Adipose tissue (tissue), 3 donors: Measurements from ENCODE around the gene KNOP1. TPM values are rescaled to one million over a fixed set of nuclear protein-coding genes. Genes with fewer than 3 reads are reported as not detected.

Source experiments
- H3K27ac ChIP-seq: one replicate; pipeline ENCODE4 v1.5.1; 2013; ENCODE audit warnings: low read depth, low read length
- WGBS, 3 donors: extraction: QIAGEN DNeasy Blood & Tissue Kit; methylation state at CpG; one replicate each; pipeline ENCODE4 v1.1.7; 2013; 5-methylcytosine and 5-hydroxymethylcytosine counted together
- polyA plus RNA-seq, 3 donors: library from polyadenylated mRNA; stranded (reverse); fragments of 200-250 nt; gene quantifications; one replicate each; pipeline ENCODE4 v1.2.3, GENCODE V29; 2013
- donor health status: healthy with polysubstance abuse.
- donor health status: Bipolar disorder and iron deficiency.
- donor health status: healthy.

The KNOP1 gene, protein sequence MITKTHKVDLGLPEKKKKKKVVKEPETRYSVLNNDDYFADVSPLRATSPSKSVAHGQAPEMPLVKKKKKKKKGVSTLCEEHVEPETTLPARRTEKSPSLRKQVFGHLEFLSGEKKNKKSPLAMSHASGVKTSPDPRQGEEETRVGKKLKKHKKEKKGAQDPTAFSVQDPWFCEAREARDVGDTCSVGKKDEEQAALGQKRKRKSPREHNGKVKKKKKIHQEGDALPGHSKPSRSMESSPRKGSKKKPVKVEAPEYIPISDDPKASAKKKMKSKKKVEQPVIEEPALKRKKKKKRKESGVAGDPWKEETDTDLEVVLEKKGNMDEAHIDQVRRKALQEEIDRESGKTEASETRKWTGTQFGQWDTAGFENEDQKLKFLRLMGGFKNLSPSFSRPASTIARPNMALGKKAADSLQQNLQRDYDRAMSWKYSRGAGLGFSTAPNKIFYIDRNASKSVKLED
- polyA plus RNA-seq, result 10 to 100 TPM in 1 of 3 donors, 1 to 10 TPM in 2; 5.9 to 10.9 (median 10.0) TPM

DNA sequence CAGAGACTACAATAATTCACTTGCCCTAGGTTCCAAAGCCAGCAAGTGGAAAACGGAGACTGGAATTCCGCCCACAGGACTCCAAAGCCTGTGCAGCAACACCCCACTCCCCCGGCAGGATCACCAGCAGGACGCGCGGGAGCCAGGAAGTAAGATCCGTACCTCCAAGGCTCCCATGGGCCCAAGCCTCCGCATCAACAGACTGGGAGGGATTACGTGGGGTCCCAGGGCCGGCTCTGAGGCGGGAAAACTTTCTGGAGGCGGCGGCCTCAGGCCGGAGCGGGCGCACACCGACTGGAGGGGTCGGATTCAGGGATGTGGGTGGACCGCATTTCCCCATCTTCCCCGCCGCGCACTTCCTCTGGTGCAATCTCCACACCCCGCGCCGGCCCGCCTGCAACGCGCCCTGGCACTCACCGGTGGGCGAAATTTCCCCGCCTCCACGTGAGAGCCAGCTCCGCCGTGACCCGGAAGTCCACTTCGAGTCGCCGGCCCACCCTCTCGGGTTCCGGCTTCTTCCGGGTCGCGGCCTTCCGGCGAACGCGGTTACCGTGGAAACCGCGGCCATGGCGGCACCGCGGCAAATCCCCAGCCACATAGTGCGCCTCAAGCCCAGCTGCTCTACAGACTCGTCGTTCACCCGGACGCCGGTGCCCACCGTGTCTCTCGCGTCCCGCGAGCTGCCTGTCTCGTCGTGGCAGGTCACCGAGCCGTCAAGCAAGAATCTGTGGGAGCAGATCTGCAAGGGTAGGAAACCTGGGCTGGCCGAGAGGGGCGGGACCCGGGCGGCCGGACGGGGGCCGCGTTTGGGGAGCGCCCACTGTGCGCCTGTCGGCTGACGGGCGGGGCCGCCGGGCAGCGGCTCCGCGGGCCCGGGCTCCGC is at the start of gene KNOP1, which contains the start of gene IQCK:
Gene KNOP1, minus strand, starts transcription at position 487 of the 883 bp plus-strand sequence. CDS start 3,192 bp downstream, outside the sequence.
Gene IQCK, plus strand, starts transcription at position 531 of the 883 bp plus-strand sequence. Its CDS starts 36 bp downstream, at position 567.
- H3K27ac ChIP-seq, result no peak within 1 kb of the TSS
- whole genome bisulfite sequencing, 3 donors, result 0% methylated on average over 85 to 88 of the region's 88 CpGs

DNA sequence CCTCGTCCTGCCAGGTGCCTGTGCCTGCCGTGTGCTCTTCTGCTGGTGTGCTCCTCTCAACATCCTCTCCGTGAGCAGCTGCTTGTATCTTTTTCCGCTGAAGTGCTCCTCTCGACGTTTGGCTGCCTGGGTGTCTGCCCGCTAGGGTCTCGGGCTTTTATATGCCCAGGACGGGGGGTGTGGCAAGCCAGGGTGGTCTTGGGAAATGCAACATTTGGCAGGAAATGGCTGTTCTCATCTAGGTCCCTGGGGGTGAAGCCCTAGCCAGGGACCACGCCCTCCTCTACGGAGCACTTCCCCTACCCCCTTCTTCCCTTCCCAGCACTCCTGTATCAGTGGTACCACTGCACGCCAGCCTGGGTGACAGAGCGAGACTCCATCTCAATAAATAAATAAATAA is 49.5 kb upstream of the KNOP1 start:
- WGBS, 3 donors, result 79 to 90% (median 81%) methylated on average over 13 of the region's 13 CpGs
- no peak overlapping the region for H3K27ac ChIP-seq

DNA sequence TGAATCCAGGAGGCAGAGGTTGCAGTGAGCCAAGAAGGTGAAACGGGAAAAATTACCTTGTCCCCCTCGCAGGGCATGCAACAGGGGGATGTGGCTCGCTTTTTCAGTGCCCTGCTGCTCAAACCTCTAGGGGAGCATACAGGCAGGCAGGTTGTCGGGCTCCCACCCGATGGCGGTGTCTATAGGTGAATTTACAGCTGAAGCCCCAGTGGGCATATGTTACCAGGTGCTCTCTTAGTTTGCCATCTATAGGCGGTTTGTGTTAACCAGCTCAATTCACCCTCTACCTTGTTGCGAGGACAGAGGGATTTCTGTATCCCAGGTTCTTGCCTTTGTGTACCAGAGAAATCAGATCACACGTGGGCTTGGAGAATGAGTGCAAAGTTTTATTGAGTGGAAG is 49.0 kb upstream of the KNOP1 start:
- no peak overlapping the region for H3K27ac ChIP-seq
- WGBS, 3 donors, result 96 to 97% (median 97%) methylated on average over 9 of the region's 9 CpGs

DNA sequence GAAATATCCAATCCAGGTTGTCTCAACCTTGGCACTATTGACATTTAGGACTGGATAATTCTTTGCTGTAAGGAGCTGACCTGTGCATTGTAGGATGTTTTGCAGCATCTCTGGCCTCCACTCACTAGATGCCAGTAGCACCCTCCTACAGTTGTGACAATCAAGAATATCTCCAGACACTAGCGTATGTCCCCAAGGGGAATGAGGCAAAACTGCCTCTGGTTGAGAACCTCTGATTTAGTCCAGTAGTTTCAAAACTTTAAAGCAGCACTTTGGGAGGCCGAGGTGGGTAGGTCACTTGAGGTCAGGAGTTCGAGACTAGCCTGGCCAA is 48.5 kb upstream of the KNOP1 start:
- WGBS, 3 donors, result 85 to 96% (median 93%) methylated on average over 3 of the region's 3 CpGs
- H3K27ac ChIP-seq, result no peak overlapping the region

DNA sequence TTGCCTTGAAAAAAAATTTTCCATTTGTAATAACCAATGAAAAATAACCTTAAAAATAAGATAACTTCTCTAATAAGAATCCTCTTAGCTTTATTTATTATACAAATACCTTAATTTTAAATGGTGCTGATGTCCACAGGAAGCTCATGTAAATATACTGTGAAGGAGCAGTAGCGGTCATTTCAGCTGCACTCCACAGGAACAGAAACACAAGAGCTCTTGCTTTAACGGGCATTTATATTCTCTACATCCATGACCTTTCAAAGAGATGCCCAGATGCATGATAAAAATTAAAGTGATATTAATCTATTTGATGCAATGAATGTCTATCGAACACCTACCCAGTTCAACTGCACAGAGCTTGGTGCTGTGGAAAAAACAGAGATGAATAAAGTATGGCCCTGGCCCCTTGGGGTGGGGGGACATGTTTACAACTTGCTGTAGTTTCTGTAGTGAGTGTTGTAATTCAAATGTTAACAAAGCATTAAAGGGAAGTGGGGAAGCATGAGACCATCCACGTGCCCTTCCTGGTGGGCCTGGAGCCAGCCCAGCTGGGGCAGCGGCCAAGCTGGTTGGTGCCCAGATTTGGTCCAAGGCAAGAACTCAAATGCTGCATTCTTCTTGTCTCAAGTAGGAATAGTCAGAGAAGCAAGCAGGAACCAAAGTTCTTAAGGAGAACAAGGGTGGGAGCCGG is 48.0 kb upstream of the KNOP1 start:
- H3K27ac ChIP-seq, result no peak overlapping the region
- WGBS, 3 donors, result 50 to 69% (median 55%) methylated on average over 6 of the region's 6 CpGs

DNA sequence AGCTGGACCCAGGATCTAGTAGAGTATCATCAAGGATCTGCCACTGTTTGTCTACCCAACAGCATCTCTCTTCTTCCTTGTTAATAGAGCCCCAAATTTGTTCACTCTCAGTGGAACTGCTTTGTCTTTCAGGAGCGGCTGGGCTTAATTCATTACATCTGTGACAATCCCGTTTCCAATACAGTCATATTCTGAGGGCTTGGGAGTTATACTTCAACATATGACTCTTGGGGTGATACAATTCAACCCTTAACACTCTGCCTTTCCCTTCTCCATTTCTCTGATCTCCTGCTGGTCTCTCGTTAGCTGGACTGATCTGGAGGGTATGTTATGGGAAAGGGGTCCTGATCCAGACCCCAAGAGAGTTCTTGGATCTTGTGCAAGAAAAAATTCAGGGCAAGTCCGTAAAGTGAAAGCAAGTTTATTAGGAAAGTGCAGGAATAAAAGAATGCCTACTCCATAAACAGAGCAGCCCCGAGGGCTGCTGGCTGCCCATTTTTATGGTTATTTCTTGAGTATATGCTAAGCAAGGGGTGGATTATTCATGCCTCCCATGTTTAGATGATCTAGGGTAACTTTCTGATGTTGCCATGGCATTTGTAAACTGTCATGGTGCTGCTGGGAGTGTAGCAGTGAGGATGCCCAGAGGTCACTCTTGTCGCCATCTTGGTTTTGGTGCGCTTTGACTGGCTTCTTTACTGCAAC is 42.5 kb upstream of the KNOP1 start:
- no peak overlapping the region for H3K27ac ChIP-seq
- 82 to 97% (median 87%) methylated on average over 7 of the region's 7 CpGs for WGBS, 3 donors

DNA sequence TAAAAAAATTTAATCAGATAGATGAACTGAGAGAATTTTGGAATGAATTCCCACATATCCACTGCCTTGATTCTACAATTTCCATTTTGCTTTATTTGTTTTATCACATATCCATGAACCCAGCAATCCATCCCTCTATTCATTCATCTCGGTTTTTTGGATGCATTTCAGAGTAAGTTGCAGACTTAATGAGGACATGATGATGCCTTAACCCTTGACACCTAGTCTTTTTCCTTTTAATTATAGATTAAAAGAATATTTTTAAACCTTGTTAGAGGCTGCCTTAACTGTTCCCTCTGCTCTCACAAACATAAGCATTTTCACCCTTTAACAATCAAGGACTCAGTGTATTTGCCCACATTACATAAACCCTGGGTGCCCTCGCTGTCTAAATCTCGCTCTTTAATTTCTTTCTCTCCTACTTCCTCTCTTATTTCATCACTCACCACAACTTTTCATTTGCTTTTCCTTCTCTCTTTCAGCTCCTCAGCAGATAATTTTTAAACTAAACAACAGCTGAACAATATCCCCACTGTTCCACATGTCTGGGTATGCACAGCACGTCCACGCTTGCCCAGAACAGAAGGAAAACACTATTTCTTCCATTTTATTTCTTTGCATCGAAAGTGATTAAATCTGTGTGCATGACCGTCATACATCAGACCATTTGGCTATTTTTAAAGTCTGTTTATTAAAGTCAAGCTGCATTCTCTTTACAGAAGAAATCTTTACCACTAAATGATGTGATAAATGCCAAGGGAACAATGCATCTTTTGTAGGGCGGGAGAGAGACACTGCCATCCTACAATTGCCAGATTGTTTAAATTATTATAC is 40.0 kb upstream of the KNOP1 start:
- no peak overlapping the region for H3K27ac ChIP-seq
- 61 to 64% (median 64%) methylated on average over 8 of the region's 8 CpGs for WGBS, 3 donors

DNA sequence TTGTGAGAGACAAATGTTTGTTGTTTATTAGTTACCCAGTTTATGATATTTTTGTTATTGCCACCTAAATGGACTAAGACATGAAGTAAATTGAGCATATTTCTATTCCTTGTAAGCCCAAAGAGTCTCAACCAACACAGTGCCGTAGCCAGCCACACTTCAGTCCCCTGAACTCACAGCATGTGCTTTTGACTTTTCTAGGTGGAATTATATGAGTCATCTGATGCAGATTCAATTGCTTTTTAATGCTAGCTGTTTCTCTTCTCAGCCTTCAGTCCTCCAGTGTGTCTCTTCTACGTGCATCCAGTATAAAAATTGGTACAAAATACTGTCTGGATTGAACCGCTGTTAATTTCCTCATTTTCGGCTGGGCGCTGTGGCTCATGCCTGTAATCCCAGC is 39.0 kb upstream of the KNOP1 start:
- no peak overlapping the region for H3K27ac ChIP-seq
- WGBS, 3 donors, result 93 to 97% (median 96%) methylated on average over 5 of the region's 5 CpGs

DNA sequence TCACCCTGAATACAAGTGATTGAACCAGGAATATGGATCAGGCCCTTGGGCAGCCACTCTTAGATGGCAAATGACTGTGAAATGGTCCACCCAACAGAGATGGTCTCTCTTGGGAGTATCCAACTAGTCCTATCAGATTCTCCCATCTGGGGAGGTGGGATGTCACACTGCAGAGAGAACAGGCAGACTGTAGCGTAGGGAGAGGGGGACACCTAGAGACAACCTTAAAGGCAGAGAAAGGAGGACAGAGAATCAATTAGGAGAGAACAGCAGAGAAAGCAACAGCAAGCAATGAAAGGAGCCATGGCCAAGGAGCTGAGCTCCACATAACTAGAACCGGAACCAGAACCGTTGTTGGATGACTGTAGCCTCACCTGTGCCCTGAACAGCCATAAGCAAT is 37.2 kb upstream of the KNOP1 start:
- H3K27ac ChIP-seq, result no peak overlapping the region
- WGBS, 3 donors, result 91 to 100% (median 98%) methylated on average over 3 of the region's 3 CpGs

DNA sequence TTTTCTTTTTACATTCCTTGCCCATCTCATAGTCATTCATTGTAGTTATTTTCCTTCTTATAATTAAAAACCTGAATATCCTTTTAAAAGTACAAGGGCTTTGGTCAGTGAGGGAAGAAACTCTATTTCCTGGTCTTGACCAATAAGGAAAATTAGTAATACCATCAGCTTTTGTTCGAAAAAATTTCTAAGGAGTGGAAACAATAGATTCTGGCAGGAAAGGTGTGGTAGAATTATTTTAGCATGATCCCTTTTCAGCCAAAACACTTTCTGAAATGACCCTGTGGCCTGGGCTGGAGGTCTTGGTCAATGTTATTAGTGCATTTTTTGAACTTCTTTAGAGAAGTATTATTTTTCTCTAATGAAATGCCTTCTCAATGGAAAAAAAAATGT is 36.6 kb upstream of the KNOP1 start:
- no peak overlapping the region for H3K27ac ChIP-seq
- WGBS, 3 donors, result 59 to 64% (median 61%) methylated on average over 1 of the region's 1 CpG

DNA sequence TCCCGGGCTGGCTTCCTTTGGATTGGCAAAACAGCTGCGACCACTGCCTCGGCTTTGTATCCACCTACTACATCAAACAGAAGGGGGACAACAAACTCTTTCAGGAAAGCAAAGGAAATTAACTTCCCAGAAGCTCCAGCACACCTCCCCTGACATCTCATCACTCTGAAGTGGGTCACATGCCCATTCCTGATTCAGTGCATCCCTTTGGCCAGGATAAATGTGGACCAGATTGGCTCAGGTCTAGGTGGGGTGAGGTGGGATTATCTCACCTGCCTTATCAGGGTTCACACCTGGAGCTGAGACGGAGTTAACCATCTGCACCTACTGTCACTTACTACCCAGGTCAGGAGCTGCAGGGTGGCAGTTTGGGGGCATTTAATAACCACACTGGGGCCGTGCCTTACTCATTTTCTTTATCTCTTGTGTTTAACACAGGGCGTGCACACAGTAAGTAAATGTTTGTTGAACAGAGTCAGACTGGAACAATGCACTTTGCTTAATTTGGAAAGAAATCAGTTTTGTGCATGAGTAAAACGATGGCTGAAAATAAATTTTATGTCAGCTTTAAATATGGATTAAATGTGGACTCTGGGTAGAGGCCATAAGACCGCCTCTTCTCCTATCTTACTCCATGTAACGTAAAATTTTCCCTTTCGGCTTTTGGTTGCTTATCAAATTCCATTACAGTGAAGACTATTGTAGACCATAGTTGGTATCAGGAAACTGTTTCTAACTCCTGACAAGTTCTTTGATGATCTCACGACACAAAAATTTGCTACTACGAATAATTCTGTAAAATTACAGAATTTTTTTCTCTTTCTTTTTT is 36.0 kb upstream of the KNOP1 start:
- H3K27ac ChIP-seq, result no peak overlapping the region
- WGBS, 3 donors, result 31 to 62% (median 62%) methylated on average over 12 of the region's 12 CpGs

DNA sequence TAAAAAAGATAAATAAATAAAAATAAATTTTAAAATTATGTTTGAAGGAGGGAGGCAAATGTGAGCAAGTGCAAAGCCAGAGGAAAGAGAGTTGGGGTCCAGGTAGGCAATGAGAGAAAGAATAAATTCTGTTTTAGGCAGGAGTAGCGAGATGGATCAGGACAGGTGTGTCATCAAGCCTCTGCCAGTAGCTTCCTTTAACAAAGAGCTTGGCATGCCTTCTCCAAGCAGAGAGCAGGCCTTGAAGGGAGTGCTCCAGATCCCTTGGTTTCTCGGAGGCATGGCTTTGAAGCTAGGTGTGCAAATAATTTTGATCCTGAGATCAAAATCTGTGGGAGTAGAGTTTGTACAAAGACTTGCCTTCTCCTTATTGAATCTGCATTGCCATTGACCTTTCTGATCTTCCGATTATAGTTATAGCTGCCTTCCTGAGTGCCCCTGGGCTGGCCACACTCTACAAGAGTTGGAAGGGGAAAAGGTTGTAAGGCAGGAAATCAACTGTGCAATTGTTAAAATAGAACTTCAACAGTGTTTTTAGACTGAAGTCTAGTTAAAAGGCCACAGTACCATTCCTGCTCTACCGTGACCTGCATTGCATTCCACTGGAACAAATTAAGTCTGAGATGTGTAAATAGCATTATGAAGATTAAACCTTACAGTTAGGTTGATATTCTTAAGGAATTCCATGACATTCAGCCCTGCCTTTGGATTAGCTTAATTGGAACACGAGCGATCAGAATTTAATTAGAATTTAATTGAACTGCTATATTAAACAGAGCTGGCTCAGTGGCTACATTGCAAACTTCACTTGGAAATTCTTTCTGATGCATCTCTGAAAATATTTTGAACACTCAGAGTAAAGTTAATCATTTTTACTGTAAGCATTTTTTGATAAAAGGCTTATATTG is 33.7 kb upstream of the KNOP1 start:
- WGBS, 3 donors, result 71 to 77% (median 71%) methylated on average over 6 of the region's 6 CpGs
- no peak overlapping the region for H3K27ac ChIP-seq

DNA sequence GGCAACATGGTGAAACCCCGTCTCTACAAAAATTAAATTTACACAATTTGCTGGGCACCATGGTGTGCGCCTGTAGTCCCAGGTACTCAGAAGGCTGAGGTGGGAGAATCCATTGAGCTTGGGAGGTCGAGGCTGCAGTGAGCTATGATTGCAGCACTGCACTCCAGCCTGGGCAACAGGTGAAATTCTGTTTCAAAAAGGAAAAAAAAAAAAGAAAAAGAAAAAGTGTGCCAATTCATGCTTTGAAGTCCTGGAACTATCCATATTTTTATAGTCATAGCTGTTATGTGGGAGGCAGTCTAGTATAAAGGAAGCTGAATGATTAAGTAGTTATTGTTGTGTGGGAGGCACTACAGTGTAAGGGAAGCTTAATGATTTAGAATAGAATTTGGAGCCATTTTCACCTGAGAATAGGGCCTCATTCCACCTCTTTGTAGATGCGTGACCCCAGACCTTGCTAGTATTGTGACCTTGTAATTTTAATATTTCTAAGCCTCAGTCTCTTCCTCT is 31.6 kb upstream of the KNOP1 start:
- no peak overlapping the region for H3K27ac ChIP-seq
- whole genome bisulfite sequencing, 3 donors, result 79 to 87% (median 85%) methylated on average over 4 of the region's 4 CpGs

DNA sequence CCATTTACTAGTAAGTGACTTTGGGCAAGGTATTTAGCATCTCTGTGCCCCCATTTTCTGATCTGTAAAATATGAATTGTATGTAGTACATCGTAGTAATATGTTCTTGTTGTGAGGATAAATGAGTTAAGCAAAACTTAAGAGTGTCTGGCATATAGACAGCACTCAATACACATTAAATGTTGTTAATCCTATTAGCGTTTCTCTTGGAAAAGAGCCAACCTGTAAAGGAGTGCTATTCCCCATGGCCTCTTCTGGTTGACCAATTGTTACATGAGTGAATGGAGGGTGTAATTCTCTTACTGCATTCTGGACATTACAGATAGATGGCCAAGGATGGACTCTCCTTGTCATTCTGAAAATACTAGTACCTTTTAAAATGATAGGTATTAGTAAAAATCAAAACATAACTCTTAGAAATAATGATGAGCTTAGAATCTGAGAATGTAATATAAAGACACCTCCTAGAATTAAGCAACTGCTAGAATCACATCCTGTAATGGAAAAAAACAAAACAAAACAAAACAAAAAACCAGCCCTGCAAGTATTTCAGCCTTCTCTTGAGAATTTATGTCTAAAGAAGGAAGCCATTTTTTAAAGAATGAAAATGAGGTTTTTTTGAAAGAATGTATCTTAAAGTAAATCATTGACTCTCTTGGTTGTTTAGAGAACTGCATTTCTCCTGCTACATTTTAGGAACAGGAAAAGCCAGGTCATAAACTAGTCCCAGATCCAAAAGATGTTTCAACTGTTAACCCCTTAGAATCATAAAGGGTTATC is 30.6 kb upstream of the KNOP1 start:
- H3K27ac ChIP-seq, result no peak overlapping the region

DNA sequence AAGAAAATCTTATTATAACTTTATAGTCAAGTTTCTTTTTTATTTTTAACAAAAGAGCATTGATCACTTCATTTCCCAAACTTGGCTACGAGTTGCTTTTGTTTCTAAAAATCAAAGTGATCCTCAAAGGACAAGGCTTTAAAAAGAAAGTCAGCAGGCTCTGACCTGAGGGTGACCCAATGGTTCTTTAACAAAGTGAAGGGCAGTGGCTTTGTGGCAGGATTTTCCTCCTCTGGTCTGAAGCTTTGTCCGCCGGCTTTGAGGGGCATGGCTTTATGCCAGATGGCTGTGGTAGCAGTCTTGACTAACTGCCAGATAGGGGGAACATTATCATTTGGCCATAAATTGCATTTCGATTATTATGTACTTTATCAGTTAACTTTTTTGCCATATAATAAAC is 28.5 kb upstream of the KNOP1 start:
- no peak overlapping the region for H3K27ac ChIP-seq
- 27 to 33% (median 28%) methylated on average over 4 of the region's 4 CpGs for whole genome bisulfite sequencing, 3 donors

More for the DNA sequence above, 30.6 kb upstream of the KNOP1 start:
- WGBS, 3 donors, result 56 to 68% (median 57%) methylated on average over 2 of the region's 2 CpGs
